Erythroblast (primary cell): ENCODE results near the gene KIF3C.
A peak's percentile ranks its signal among the peaks of the same experiment; 100 is the strongest.
"Not testable (repeated sequence)": the region's sequence is repeated elsewhere in the genome, so short reads cannot be mapped to it uniquely, and the experiment has no call there.

ENCODE experiments used
- DNase-seq, 2 experiments: peaks; one replicate each; lab custom pipeline; 2025; lab: John Stamatoyannopoulos, UW
- GATA1 ChIP-seq: IDR thresholded peaks from 2 replicates; pipeline ENCODE4 v1.6.1; 2011; ENCODE audit warnings: low read depth, mild to moderate bottlenecking, control low read depth, low read length, moderate library complexity
- POLR2A ChIP-seq: IDR thresholded peaks from 2 replicates; pipeline ENCODE4 v1.6.1; 2011; ENCODE audit warnings: mild to moderate bottlenecking, low read length

KIF3C gene

GRCh38 chr2:25982273-25982967 lies at the start of gene KIF3C:
Gene KIF3C (minus strand): TSS chr2:25982497. CDS start chr2:25981917, 580 bp downstream.
- peak; percentile 64 to 75 for DNase-seq

DNA sequence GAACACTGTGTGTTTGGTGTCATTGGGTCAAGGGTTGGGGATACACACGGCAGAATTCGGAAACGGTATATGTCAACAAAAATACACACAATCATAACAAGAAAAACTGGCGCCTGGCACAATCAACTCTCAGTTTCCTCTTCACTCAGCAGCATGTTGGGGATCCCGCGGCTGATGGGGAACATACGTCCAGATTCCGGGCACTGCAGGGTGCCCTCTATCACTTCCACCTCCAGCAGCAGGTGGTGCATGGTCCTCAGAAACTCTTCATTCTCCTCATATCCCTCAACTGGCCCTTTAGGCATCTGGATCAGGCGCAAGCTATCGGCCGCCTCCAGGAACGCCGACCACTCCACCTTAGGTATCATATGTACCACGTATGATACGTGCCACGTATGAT lies 45.8 kb upstream of the KIF3C start:
- not testable (repeated sequence) for DNase-seq

More at GRCh38 chr2:25982273-25982967, at the start of gene KIF3C:
- no peak for TF ChIP-seq GATA1
- TF ChIP-seq POLR2A: no peak

- TF ChIP-seq POLR2A: no peak
- TF ChIP-seq GATA1: no peak
- no peak for DNase-seq
Measured at GRCh38 chr2:26025509-26025908, 43.2 kb upstream of the KIF3C start.

DNA sequence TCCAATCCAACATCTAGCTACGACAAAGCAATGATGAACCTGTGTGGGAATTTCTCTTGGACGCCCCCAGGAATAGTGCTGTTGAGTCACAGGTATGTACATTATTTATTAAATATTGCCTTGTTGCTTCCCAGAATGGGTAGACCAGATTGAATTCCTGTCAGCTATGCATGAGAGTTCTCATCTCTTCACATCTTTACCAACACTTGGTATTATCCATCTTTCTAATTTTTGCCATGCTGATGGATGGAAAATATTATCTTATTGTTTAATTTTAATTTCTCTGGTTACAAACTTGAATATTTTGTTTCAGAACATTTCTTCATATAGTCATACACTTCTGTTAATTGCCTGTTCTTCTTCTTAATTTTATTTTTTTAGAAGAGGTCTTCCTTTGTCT lies 42.0 kb upstream of the KIF3C start:
- DNase-seq: no peak
- TF ChIP-seq POLR2A (no peak), GATA1 (no peak)

DNA sequence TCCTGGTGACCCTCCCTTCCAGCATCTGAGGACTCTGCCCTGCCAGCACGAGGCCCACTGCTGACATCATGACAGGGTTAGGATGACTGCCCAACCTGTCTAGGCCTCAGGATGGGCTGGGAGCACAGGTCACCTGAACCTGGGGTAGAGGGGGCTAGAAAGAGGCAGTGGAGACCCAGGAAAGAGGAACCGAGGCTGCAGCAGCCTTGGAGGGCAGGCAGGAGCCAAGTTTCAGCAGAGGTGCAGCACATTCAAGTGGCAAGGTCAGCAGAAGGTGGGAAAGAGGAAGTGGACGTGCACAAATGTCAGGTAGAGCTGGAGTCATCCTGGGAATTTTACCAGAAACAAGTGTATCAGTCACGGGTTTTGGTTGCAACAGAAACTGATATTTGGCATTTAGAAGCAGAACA lies 37.9 kb upstream of the KIF3C start:
- TF ChIP-seq POLR2A: no peak
- no peak for TF ChIP-seq GATA1
- no peak for DNase-seq

DNA sequence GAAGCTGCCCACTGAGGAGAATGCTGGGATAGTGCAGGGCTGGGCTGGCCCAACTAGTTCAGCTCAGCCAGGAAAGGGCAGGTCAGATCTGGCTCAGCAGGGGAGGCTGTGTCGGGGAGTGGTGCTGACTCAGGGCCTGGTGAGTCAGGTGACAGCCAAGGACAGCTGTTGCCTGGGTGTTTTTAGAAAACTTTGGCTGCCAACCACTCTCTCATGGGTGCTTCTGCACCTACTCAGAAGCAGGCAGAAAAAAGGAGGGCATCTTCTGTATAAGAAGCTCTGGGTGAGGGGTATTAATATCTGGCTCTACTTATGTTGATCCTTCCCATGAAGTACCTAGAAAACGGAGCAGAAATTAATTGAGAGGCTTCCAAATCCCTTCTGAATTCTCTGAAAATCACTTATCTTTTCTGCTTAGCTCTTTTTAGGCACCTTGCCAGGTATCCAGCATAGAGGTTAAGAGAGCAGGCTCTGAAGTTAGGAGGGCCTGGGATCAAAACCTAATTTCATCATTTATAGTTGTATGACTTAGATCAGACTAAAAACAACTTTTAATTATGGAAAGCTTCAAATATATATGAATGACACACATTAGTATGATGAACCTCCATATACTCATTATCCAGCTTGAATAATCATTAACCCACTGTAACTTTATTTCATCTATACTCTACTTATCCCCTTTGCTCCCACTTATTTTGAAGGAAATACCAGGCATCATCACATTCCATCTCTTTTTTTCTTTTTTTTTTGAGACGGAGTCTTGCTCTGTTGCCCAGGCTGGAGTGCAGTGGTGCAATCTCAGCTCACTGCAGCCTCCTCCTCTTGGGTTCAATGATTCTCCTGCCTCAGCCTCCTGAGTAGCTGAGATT lies 36.1 kb upstream of the KIF3C start:
- peak; percentile 79 to 90 for DNase-seq
- no peak for TF ChIP-seq POLR2A
- no peak for TF ChIP-seq GATA1

GRCh38 chr2:26017464-26018183 lies 35.3 kb upstream of the KIF3C start:
- TF ChIP-seq POLR2A (no peak), GATA1 (no peak)
- DNase-seq: no peak

GRCh38 chr2:26016706-26017045 lies 34.4 kb upstream of the KIF3C start:
- DNase-seq: not testable (repeated sequence)

- TF ChIP-seq POLR2A (no peak), GATA1 (no peak)
- DNase-seq: no peak
Measured at GRCh38 chr2:26016012-26016705, 33.9 kb upstream of the KIF3C start.

DNA sequence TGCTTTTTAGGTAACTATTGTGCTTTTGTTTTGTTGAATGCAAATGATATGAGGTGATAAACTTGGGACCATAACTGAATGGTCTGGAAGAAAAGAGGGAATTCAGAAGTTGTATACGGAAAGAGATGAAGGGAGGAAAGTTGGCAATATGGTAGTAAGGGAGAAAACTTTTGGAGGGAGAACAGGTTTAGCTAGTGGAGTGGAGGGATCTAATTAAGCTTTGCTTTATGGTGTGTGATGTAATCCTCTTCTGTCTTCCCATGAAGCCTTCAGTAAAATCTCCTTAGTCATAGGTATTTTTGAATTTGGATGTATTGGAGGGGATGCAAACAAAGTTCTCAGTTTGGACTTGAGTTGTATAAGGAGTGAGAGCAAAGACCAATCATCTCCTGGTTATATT lies 31.4 kb upstream of the KIF3C start:
- TF ChIP-seq GATA1: no peak
- no peak for TF ChIP-seq POLR2A
- no peak for DNase-seq

- peak; percentile 45 to 76 for DNase-seq
- TF ChIP-seq POLR2A: no peak
- TF ChIP-seq GATA1: no peak
Measured at GRCh38 chr2:26011990-26012856, 29.9 kb upstream of the KIF3C start.

DNA sequence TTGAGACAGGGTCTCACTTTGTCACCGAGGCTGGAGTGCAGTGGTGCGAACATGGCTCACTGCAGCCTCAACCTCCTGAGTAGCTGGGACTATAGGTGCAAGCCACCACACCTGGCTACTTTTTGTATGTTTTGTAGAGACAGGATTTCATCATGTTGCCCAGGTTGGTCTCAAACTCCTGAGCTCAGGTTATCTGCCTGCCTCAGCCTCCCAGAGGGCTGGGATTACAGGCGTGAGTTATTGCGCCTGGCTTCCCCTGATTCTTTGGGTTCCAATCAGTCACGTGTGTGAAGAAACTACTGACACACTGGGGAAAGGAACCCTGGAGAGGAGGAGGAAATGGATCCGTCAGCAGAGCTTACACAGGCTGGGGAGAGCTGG lies 29.3 kb upstream of the KIF3C start:
- peak in 1 of 2 experiments; percentile 31 for DNase-seq
- TF ChIP-seq POLR2A (no peak), GATA1 (no peak)

DNA sequence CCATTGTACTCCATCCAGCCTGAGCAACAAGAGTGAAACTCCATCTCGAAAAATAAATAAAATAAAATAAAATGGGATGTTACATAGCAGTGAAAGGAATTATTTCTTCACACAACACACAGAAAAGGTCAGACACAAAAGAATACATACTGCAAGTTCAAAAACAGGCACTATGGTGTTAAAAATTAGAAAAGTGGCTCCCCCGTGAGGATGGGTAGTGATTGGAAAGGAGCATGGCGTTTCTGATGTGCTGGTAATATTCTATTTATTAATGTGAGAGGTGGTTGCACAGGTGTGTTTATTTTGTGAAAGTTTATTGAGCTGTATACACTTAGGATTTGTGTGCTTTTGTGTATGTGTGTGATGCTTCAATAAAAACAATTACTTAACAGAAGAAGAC lies 28.6 kb upstream of the KIF3C start:
- TF ChIP-seq POLR2A (no peak), GATA1 (no peak)

More for the DNA sequence above, 28.6 kb upstream of the KIF3C start:
- no peak for DNase-seq
